GM12874 (cell line): ENCODE measurements around the gene HES2.

Experiments
- CTCF ChIP-seq: IDR thresholded peaks from 2 replicates; pipeline ENCODE4 v1.5.1; 2011; ENCODE audit warnings: low read depth, mild to moderate bottlenecking, control low read depth, low read length, moderate library complexity; ENCODE audit not compliant: insufficient read depth

The HES2 gene

DNA sequence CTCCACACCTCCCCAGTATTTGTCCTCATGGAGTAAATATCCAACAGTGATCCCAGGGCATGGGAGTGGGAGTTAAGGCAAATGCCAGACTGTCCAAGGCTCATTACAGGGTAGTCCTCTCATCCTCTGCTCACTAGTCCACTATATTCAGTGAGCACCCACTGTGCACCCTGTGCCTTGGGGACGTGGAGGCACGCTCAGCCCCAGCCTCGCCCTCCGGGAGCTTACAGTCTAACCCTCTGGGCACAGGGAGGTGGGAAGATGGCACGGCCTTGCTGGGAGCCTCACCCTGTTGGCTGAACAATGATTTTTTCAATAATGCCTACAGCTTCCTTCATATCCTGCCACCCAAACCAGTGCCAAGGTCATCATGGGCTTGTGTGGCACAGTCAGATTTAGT, 2.8 kb downstream of the HES2 start:
- no peak for TF ChIP-seq CTCF

DNA sequence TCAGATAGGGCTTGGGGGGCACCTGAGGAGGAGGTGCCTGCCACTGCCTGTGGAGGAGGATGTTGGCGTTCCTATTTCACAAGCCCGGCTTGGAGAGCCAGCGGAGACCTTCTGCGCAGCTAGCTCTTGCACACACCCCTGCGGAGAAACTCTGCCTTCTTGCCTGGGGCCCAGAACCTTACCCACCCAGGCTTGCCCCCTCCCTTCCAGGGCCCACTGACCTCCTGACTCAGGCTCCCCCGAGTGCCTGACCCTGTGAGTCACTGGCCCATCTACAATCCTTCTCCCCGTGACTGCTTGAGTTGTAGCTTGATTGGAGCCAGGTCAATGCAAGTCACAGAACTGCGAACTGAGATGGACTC, 3.4 kb downstream of the HES2 start:
- no peak for TF ChIP-seq CTCF

GRCh38 chr1:6414881-6415626, 4.7 kb downstream of the HES2 start:
- TF ChIP-seq CTCF: no peak

DNA sequence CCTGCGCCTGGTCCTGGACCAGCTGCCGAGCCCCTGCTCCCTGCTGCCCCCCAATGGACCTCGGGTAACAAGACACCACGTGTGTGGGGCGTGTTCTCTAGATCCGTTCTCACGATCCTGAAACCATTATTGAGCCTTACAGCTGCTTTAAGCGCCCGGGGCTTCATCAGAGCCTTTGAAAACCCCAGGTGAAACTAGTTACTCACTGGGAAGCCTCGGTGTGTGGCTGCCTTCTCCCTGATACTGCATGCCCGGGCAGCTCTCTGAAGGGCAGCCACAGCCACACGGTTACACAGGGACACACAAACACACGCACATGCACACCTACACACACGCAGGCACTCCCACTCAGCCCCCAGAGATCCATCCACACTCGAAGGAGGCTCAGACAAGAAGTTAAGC, 5.3 kb downstream of the HES2 start:
- peak; percentile 81 for TF ChIP-seq CTCF

GRCh38 chr1:6412896-6413295, 6.8 kb downstream of the HES2 start:
- no peak for TF ChIP-seq CTCF

DNA sequence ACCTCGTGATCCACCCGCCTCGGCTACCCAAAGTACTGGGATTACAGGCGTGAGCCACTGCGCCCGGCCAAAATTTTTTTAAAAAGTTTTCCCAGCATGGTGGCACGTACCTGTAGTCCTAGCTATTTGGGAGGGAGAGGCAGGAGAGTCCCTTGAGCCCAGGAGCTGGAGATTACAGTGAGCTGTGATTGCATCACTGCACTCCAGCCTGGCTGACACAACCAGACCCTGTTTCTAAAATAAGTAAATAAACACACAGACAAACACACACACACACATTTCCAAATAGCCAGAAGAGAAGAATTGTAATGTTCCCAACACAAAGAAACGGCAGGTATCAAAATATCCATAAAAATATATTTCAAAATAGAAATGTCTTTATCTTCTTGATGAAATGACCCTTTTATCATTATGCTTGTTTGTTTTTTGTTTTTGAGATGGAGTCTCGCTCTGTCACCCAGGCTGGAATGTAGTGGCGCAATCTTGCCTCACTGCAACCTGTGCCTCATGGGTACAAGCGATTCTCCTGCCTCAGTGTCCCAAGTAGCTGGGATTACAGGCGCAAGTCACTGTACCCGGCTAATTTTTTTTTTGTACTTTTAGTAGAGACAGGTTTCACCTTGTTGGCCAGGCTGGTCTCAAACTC, 9.3 kb downstream of the HES2 start:
- TF ChIP-seq CTCF: no peak

DNA sequence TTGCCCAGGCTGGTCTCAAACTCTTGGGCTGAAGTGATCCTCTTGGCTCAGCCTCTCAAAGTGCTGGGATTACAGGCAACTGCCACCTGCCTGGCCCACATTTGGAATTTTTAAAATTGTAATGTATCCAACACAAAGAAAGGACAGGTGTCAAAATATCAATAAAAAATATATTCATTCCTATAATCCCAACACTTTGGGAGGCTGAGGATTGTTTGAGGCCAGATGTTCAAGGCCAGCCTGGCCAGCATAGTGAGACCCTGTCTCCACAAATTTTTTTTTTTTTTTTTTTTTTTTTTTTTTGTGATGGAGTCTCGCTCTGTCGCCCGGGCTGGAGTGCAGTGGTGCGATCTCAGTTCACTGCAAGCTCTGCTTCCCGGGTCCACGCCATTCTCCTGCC, 10.0 kb downstream of the HES2 start:
- no peak for TF ChIP-seq CTCF
